Astrocyte of the hippocampus (primary cell): ENCODE data around the gene VTA1.
A peak's percentile ranks its signal among the peaks of the same experiment; 100 is the strongest.
"Not testable (repeated sequence)": the region's sequence is repeated elsewhere in the genome, so short reads cannot be mapped to it uniquely, and the experiment has no call there.

Source experiments
- DNase-seq: peaks from one replicate; pipeline ENCODE4 v3.0.0; 2011; ENCODE audit warnings: low read depth, low spot score

VTA1 gene

GRCh38 chr6:142171351-142171750 is 24.3 kb downstream of the VTA1 start:
- no peak for DNase-seq

- DNase-seq = no peak
Measured at GRCh38 chr6:142172758-142173157, 25.7 kb downstream of the VTA1 start.

- DNase-seq = no peak
Measured at GRCh38 chr6:142173980-142174379, 26.9 kb downstream of the VTA1 start.

- no peak for DNase-seq
Measured at GRCh38 chr6:142174703-142175102, 27.6 kb downstream of the VTA1 start.

GRCh38 chr6:142178129-142178528 is 31.1 kb downstream of the VTA1 start:
- DNase-seq = no peak

GRCh38 chr6:142182004-142182403 is 34.9 kb downstream of the VTA1 start:
- no peak for DNase-seq

- no peak for DNase-seq
Measured at GRCh38 chr6:142183351-142183750, 36.3 kb downstream of the VTA1 start.

- DNase-seq = no peak
Measured at GRCh38 chr6:142184307-142184706, 37.2 kb downstream of the VTA1 start.

GRCh38 chr6:142185641-142186040 is 38.6 kb downstream of the VTA1 start:
- no peak for DNase-seq

GRCh38 chr6:142187209-142187608 is 40.1 kb downstream of the VTA1 start:
- DNase-seq = peak; percentile 52

- not testable (repeated sequence) for DNase-seq
Measured at GRCh38 chr6:142188341-142188740, 41.3 kb downstream of the VTA1 start.

- no peak for DNase-seq
Measured at GRCh38 chr6:142189057-142189456, 42.0 kb downstream of the VTA1 start.

GRCh38 chr6:142192343-142192742 is 45.3 kb downstream of the VTA1 start:
- DNase-seq = no peak

GRCh38 chr6:142193621-142194020 is 46.6 kb downstream of the VTA1 start:
- no peak for DNase-seq

GRCh38 chr6:142195862-142196541 is 48.9 kb downstream of the VTA1 start:
- DNase-seq = no peak

GRCh38 chr6:142200846-142201628 is 54.0 kb downstream of the VTA1 start:
- DNase-seq = no peak

GRCh38 chr6:142207265-142207877 is 60.3 kb downstream of the VTA1 start:
- DNase-seq = peak; percentile 49

GRCh38 chr6:142210606-142211005 is 63.5 kb downstream of the VTA1 start:
- no peak for DNase-seq

- DNase-seq = no peak
Measured at GRCh38 chr6:142213402-142213801, 66.3 kb downstream of the VTA1 start.

GRCh38 chr6:142218446-142218845 is 71.4 kb downstream of the VTA1 start:
- DNase-seq = no peak

- DNase-seq = peak; percentile 8
Measured at GRCh38 chr6:142222022-142222421, 75.0 kb downstream of the VTA1 start.

GRCh38 chr6:142223938-142224337 is 76.9 kb downstream of the VTA1 start:
- no peak for DNase-seq

- no peak for DNase-seq
Measured at GRCh38 chr6:142225115-142225514, 78.1 kb downstream of the VTA1 start.
